GM21367 (cell line): Measurements from ENCODE around the gene MYO3B.
"Not testable (repeated sequence)": the region's sequence is repeated elsewhere in the genome, so short reads cannot be mapped to it uniquely, and the experiment has no call there.

ENCODE experiments used
- ATAC-seq: cut with Tn5 transposase; IDR thresholded peaks from one replicate; pipeline ENCODE4 v1.9.1; 2021; ENCODE audit not compliant: unreplicated experiment

The MYO3B gene

DNA sequence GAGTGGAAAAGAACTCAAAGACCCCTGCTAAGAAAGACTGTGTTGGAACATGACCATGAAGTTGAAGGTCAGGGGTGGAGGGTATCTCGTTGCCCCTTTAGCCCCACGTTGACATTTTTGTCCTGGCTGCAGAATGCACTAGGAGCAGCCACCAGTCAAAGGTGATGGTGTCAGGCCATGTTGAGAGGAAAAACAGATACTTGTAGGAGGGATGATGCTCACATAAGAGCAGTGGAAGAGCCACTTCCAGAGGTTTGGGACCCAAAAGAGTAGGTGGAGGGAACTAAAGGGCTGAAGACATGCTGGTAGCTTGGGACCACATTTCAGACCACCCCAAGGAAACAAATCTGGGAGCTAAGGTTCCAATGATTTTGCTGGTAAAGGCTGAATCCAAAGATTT is 159.0 kb downstream of the MYO3B start:
- ATAC-seq: no peak

DNA sequence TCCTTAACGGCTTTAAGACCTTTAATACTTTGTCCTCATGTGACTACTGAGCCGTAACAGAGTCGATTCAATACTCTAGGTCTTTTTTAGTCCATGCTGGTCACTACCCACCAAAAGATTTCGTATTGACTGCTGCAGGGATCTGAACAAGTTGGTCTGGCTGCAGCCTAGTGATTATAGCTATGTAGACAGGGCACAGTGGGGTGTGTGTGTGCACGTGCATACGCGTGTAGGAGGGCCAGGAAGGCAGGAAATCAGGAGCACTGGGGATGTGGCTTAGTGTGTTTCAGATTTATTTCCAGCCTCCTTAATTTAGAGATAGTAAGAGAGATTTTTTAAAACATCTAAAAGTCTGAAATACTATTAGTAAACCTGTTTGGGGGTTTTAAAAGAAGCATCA is 161.4 kb downstream of the MYO3B start:
- no peak for ATAC-seq

DNA sequence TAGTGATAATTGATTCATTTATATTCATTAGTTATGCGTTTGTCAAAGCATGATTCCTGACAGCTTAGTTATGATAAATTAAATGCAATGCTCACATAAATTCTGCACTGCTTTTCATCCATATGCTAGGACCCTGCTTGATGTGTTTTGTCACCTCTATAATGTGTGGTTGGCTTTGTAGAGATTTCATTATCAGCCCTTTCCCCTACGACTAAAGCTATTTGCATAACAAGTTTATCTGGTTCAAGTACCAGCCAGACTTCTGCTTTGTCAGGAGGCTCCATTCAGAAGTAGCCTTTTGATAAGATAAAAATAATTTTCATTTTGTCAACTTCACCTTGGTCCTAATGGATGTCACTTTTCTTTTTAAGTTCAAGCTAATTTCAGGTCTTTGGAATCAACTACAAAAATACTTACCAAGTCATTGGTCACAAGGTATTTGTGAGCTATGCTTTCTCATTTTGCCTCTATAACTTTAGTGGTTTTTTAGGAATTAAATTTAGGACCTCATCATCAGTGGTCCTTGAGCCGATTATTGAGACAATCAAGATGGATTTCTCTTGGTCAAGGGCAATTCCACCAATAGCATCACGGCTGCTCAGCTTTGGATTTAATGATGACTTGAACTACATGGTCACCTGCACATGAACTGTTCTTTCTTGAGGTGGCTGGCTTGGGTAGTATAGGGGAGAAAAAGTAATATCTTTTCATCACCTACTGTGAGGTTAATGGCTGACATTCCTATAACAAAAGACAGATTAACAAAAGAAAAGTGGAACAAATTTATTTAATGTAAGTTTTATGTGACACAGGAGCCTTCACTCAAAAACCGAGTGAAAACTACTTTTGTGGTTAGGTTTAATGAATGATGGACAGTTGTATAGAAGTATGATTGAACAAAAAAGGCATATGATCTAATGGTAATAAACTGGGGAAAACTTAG is 162.1 kb downstream of the MYO3B start:
- no peak for ATAC-seq

DNA sequence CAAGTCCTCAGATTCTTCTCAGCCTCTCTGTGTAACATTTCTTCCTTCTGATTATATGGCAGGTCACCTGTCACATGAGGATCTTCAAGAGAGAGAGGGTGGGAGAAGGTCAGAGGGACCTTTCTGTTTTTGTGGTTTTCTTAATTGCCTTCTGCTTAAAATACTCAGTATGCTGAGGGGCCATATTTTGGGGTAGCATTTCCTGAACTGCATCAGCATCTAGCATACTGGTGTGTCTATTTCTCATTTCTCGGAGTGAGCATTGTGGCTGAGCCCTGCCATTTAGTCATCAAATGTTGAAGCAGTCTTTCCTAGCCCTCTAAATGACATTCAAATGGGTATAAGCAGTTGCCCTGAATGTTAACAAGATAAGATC is 162.7 kb downstream of the MYO3B start:
- ATAC-seq: no peak

DNA sequence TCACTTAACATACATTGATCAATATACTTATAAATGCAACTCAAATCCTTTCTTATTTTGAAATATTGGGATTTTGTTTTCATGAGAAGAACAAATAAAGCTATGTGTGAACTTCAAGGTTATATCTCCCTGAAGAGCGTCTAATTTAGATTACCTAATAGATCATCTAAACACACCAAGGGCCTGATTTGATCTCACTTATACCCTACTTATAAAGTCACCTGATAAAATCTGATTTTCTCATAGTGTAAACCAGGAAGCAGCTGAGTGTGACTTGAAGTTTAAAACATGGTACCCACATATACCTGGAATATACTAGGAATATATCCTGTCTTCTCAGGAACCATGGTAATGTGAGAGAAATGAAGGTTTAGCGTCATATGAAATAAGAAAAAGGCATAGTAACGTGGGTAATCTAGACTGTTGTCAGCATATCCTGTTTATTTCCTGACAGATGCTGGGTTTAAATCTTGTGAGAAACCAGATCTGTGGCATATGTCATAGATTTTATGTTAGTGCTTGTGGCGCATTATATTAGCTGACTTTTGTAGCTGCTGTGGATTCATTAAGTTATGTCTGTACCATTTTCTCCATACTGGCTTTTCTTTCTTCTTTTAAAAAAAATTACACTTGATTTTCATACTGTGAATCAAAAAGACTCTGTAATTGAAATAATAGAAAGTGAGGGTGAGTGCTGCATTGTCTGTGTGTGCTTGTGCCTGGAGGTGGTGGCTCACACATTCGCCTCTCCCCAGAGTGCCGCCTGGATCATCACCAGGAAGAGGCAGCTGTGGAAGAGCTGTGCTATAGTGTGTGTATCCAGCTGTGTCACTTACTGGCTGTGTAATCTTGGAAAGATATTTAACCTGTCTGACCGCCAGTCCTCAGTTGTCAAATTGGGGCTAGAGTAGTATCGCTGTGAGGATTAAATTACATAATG is 164.0 kb downstream of the MYO3B start:
- ATAC-seq: no peak

DNA sequence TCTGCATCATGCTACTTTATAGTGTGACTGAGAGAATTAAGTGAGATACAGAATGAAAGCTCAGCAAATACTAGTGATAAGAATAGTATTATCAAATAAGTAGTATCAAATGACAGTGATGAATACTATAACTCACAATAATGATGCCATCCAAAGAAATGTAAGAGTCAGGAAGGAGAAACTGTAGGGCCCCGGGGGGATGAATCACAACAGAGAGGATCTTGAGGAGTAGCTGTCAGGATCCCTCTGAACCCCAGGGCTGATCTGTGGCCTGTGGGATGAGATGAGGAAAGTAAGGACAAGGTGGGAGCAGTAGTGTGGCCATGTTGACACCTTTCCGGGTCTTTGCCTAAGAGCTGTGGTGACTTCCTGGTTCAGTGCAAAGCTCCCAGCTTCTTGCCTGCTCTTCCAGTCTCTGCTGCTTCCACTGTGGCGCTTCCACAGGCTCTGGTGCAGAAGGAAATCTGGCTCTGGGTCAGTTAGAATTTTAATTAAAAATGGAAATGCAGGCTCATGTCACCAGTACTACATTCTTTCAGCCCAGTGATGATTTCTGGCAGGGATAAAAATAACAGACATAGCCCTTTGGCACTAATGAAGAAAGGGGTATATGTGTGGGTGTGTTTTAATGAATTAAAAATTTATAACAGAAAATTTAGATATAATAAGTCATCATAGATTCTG is 166.9 kb downstream of the MYO3B start:
- no peak for ATAC-seq

DNA sequence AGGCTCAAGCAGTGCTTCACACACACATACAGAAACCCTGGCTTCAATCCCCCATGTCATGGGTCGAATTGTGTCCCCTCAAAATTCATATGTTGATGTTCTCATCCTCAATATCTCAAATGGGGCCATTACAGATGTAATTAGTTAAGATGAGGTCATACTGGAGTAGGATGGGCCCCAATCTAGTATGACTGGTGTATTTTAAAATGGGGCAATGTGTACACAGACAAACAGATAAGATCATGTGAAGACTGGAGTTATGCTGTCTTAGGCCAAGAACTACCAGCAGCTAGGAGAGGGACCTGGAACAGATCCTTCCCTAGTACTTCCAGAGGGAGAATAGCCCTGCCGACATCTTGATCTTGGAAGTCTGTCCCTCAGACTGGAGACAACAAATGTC is 167.7 kb downstream of the MYO3B start:
- no peak for ATAC-seq

DNA sequence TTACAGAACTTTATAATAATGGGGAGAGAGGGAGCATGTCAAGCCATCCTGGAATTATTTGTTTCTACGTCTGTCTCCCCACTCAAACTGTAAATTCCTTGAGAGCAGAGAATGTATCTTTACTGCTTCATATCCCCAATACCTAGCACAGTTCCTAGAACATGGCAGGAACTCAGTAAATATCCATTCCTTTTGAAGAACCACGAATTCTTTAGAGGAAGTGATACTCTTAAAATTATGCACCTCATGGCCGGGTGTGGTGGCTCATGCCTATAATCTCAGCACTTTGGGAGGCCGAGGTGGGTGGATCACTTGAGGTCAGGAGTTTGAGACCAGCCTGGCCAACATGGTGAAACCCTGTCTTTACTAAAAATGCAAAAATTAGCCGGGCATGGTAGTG is 171.3 kb downstream of the MYO3B start:
- not testable (repeated sequence) for ATAC-seq

DNA sequence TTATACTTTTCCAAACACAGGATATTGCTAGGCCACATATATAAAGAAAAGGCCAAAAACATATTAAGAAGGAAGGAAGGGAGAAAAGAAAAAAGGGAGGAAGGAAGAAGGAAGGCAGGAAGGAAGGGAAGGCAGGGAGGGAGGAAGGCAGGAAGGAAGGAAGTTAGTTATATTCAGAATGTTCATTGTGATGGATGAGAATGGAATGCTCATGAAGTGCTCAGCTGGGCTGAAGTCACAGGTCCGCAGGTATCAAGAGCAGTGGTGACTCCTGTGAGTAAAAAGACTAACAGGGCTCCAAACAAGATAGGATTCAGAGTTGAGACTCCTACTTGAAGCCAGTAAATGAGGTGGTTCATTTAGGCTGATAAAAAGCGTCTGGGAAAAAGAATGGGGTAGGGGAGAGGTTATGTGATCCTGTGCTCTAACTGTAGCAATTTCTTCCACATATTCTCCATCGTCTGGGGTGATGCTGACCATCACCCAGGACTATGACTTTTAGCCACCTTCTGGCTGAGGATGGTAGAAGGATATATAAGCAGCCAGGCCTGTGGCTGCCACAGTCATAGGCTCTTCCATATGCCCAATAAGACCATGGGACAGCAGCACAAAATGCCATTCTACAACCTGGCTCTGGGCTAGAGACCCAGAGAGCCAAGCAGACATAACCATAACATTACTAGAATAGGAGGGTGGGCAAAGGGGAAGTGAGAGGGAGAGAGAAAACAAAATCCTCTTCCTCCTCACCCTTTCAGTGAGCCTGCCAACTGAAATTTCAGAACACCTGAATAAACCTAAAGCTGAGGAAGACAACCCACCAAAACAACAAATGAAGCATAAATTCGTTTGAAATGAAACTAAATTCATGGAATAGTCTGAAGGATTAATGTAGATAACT is 173.2 kb downstream of the MYO3B start:
- no peak for ATAC-seq

DNA sequence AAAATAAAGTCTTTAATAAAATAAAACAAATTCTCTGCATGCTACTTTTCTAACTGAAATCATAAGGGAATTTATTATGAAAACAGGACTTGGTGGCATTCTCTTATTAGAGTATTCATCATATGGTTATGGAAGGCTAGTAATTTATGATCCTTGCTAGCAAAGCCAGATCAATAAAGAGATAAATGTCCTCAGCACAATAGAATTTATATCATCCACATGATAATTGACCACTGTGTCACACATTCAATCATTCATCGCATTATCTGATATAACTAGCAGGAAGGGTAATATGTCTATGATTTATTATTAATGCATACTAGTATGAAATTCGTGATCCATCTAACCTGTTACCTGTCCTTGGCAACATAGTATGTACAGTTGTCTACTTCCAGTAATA is 175.8 kb downstream of the MYO3B start:
- no peak for ATAC-seq

DNA sequence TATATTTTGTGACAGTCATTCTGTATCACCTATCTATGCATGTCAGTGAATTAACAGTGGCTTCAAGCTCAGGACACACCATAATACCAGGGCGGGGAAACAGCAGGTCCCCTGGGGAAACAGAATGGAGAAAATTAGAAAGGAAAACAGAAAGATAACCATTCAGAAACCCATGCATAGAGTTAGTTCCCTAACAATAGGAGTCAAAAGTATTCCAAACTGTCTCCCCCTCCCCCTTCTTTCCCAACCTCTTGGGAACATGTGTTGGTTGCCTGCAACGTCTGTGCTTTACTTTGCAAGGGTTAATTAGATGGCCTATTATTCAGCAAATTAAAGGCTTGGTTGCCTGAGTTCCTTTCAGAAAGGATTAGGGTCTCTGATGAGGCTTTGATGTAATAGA is 176.4 kb downstream of the MYO3B start:
- ATAC-seq: no peak

DNA sequence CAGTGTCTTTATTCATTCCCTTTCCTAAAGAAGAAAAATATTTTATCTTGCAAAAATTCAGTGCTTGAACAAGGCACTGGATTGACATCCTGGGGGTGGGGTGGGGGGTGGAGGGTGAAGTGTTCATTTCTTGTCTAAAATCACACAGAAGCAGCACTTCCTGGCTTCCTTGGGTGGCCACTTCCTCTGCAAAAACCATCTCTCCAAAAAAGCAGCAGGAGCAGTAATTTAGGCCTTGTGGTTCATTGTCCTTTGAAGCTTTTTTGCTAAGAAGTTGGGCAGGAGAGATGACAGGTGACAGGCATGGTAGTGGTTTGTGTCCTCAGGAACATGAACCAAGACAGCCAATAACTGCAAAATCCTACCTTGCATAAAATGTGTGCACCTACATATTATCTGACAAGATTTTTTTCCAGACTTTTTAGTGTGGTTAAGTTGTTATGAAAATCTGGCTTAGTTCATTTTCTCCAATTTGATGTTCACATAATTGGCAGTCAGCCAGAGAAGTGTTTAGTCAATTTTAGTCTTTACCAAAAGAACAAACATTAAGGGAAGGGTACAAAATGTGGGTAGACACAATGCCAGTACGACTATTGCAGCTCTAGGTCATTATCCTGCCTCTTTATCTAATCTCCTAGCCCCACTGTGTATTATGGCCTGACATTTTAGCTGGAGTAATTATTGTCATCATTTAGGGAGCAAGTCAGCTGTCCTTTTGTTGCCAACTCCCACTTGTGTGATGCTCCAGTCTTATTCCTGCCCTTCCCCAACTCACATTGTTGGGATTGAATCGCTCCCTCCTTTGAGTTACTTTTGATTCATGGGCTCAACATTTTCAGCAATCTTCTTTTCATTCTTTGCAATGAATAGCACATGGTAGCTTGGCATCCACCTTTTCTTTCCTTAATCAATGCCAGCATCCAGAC is 177.2 kb downstream of the MYO3B start:
- no peak for ATAC-seq

DNA sequence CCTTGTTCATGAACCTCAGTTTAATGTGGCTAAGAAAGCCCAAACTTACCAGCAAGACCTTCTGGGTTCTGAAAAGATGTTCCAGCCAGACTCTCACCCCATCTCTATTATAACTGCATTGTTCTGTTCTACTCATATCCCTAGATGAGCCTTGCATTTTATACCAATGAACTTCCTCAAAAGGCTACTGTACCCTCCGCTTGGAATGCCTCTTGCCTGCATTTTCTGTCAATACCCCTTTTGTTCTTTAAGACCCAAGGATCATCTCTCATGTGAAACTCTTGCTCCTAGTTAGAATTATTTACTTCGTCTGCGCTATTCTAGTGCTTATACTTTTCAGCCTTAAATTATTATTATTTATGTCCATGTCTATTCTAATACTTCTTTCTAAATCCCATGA is 181.5 kb downstream of the MYO3B start:
- ATAC-seq: no peak

DNA sequence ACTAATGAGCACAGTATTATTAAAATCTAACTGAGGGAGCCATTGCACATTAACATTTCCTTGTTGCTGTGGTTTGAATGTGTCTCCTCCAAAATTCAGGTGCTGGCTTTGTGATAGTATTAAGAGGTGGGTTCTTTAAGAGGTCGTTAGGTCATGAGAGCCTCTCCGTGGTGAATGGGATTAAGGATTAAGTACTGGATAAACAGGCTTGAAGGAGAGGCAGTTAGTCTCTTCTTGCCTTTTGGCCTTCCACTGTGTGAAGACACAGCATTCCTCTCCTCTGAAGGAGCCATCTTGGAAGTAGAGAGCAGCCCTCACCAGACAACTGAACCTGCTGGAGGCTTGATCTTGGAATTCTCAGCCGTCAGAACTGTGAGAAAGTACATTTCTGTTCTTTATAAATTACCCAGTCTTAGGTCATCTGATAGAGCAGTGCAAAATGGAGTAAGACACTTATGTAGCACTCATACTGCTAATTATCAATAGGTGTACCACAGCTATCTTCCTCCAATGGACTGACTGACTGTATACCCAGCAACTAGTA is 182.7 kb downstream of the MYO3B start:
- no peak for ATAC-seq

DNA sequence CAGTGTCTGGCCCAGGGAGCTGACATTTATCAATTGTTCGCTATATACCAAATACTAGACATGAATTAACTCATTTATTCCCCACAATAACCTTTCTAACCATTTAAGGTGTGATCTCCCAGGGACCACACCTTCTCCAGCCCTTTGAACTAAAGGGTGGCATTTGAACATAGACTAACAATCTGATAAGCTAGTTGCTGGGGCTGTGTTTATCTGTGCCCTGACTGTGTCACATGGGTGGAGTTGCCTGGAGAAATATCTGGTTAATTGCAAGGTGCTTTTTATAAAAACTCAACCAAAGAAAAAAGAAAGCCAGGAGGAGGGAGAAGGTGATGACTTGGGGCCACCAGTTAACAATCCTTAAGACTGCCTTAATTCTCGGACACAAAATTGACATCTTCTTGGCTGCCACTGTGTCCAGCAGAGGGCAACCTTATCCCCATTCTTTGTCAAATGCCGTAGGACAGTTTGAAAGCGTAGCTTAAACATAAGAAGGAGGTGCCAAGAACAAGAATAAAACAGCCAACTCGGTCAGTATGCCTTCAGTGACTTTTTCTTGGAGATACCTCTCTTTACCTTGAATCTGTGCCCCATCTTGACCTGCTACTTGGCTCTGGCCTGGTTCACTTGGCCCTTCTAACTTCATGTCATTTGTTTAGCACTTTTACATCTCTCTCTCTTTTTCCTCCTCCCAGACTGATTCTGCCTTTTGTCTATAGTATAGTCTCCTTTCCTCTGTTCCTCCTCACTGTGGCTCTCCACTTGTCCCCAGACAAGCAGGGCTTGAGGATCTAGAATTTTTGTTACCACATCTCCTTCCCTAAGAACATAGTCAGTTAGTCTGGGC is 183.4 kb downstream of the MYO3B start:
- peak; percentile 57 for ATAC-seq

DNA sequence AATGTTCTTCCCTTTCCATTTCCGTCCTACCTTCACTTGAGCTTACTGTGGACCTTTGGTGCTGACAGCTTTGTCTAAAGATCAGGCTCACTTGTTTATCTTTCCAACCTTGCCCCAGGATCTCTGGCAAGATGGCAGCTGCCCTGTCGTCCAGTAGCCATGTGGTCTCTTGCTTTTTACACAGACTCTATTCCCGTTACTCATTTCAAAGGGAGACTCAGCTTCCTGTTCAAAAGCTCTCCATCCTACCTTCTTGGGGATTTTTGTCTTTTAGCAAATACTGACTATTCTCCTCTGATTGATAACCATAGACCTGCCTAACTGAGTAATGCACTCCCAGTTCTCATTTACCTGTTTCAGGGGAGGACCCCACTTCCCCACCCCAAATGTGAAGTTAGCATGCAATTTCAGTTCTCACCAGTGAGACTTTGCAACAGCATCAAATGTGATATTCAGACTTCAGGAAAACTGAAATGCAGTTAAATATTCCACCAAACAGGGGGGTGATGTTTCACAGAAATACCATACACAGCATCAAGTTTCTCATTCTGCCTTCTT is 184.4 kb downstream of the MYO3B start:
- no peak for ATAC-seq

DNA sequence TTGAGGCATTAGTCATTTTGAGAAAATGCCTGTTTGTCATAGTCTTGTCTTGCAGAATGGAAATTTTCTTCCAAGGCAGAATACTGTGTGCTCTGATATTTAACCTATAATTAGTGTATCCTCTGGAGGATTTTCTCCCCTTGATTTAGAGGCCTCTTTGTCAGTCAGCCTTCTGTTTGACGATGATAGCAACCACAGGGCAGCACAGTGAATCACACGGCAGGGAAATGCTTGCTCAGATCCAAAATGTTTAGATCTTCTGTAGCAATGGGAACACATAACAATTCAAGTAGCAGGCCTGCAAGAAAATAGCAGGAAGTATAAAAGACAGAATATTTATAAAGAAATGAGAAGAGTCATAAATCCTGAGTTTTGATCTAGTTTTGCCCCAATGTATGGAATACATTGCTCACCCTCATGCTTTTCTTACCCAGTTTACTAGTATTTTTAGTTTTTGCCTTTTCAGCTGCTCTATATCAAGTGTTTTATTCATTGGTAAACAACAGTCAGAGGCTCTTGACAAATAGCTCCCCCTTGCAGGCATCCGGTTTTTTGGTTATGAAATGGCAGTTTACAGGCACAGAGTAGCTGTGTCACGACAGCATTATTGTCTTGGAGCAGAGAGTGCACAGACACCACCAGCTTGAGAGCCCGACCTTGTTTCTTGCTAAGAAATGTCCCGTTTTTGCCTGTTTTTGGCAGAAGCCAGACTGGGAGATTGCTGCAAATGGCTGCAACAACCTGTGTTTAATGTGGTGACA is 185.1 kb downstream of the MYO3B start:
- ATAC-seq: no peak
